ENCODE data around the gene CYLD.

Gene CYLD

DNA sequence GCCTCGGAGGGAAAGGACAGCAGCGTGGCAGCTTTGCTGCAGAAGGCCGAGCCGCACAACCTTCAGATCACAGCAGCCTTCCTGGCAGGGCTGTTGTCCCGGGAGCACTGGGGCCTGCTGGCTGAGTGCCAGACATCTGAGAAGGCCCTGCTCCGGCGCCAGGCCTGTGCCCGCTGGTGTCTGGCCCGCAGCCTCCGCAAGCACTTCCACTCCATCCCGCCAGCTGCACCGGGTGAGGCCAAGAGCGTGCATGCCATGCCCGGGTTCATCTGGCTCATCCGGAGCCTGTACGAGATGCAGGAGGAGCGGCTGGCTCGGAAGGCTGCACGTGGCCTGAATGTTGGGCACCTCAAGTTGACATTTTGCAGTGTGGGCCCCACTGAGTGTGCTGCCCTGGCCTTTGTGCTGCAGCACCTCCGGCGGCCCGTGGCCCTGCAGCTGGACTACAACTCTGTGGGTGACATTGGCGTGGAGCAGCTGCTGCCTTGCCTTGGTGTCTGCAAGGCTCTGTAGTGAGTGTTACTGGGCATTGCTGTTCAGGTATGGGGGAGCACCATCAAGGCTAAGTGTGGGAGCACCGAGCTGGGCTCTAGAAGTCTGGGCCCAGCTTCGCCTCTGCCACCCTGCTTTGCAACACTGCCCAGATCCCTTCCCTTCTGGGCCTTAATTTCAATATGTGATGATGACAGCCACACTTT, 29.9 kb upstream of the CYLD start:
- DNase-seq, result no peak

DNA sequence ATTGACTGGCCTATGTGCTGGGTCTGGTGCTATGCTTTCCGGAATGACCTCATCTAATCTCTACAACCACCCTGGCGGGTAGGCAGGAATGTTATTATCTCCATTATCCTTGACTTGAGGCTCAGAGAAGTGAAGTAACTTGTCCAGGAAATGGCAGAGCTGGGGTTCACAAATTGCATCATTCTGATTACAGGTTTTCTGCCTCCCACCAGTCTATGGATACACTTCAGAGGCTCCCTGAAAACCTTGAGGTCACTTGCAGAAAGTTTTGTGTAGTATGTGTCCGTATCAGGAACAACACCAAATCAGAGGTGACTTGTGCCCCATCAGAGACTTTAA, 29.4 kb upstream of the CYLD start:
- DNase-seq, result peak; percentile 76

DNA sequence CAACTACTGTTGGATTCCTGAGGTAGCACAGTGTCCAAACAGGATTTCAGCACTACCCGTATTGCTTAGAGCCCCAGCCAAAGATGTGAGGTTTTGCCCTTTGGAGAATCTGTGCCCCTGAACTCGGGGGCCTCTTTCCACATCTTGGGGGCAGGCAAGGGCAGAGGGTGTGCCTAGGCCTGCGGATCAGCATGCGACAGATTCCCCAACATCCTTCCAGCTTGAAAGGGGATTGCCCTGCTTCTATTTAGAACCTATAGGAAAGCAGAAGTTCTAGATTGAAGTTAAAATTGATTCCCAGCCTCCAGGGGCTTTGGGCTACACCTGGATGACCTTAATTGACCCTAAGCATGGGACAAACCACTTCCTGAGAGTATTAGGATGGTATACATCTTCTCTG, 28.9 kb upstream of the CYLD start:
- DNase-seq, result peak; percentile 10

- DNase-seq, result peak; percentile 76
Observed at GRCh38 chr16:50717091-50717490, 24.8 kb upstream of the CYLD start.

DNA sequence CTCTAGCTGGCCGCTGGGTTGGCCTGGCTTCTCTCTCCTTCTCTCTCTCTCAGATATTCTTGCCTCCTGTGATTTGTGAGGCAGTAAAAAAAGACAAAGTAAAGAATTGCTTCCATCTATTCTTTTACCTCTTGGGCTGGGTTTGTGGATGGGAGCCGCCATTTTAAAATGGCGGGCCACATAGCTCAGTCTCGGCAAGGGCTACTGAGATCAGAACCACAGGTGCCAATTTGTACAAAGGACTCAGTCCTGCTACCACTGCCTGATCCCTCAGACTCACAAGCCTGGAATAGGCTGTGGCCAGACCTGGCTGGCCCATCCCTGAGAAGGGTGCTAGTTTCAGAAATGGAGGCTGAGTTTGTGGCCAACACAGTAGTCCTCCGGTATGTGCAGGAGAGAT, 24.4 kb upstream of the CYLD start:
- no peak for DNase-seq

DNA sequence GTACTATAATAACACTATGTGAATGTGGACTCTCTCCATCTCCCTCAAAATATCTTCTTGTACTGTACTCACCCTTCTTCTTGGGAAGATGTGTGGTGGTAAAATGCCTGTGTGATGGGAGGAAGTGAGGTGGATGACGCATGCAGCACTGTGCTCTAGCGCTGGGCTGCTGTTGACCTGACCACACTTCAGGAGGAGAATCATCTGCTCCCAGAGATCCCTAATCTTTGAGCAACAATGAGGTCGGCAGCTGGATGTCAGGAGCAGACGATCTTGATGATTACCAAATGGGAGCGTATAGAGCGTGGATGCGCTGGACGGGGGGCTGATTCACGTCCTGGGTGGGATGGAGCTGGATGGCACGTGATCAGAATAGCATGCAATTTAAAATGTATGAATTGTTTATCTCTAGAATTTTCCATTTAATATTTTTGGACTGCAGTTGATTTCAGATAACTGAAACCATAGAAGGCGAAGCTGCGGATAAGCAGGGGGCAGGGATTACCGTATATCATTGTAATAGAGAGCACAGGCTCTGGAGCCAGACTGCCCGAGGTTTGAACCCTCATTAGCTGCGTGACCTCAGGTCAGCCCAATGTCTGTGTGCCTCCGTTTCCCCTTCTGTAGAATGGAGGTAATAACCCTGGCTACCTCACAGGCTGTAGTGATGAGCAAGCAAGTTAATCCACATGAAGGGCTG, 23.7 kb upstream of the CYLD start:
- peak; percentile 64 for DNase-seq

DNA sequence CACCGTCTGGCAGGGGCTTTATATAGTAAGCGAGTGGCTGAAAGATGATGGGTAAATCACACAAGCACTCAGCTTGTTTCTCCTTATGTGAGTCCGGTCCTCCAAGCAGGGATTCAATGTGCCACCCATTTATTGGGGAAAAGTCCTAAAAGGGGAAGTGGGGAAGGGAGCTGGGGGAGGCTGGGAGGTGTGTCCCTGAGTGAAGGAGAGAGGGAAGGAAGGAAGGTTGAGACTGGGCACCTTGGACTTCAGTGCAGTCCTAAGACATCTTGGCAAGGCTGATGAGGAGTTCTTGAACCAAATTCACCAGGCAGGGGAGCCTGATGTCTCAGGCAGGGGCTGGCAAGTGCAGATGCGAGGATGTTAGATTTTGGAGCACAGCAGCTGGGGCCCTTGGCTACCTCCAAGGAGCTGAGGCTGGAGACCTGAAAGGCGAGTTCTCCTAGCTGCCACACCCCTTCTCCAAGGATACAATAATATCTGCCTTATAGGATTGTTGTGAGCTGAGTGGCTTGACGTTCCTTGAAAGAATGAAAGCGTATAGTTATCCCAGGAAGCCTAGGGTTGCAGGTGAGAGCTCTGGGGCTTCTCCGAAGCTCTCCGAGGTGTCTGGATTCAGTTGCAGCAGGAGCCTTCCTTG, 23.0 kb upstream of the CYLD start:
- DNase-seq, result no peak

DNA sequence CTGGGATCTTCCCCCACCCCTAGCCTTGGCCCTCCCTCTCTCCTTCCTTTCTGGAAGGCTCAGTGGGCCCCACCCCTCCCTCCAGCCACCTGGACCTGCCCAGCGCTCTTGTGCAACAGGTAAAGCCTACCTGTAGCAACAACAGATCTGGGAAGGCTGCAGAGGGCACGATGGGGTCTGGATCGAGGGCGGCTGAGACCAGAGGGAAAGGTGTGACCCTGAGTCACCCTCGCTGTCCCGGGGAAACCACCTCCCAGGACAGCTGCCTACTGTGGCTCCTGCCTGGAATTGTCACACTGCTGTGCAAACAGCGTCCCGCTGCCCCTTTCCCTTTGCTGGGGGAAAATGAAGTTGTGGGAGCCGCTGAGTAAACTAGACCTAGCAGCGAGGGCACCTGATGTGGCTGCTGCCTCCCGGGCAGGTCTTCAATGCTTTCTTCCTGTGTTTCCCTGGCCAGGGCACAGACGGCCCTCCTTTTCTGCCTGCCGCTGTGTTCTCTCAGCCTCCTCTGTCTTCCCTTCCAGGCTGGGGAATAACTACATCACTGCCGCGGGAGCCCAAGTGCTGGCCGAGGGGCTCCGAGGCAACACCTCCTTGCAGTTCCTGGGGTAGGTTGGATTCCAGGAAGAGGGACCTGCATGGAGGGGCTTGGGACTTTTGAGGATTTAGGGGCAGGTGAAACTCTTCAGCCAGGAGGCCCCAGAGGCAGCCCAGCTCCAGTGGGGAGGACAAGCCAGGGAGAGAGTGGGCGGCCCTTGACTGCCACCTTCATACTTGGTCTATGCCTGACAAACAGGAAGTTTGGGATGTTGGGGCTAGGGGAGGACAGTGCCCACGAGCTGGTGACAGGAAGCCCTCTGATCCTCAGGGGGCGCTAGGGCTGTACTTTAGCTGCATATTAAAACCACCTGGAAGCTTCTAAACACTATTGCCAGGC, 22.2 kb upstream of the CYLD start:
- DNase-seq, result peak; percentile 31

DNA sequence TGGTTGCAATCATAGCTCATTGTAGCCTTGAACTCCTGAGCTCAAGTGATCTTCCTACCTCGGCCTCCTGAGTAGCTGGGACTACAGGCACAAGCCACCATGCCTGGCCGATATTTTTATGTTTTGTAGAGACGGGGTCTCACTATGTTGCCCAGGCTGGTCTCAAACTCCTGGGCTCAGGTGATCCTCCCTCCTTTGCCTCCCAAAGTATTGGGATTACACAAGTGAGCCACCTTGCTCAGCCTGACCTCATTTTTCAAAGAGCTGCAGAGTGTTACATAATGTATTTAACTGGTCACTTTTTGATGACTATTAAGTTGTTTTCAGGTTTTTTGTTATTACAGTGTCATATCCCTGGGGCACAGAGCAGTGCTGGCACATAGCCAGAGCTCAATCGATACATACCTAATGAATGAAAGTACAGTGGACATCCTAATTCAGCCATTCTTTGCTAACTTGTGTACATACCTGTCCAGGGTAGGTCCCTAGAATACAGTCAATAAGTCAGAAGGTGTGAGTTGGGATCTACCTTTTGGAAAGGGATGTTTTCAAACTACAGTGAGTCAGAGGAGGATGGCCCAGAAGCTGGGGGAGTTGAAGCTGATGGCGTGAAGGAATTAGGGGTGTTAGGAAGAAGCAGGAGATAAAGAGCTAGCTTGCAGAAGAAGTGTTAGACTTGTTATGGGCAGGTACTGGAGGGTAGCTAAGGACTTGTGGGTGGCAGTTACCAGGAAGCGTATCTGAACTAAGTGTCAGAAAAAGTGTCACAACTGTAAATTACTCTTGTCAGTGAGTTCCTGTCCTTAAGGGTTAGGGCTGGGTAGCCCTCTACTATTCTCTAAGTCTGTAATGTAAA, 20.1 kb upstream of the CYLD start:
- DNase-seq, result peak; percentile 26

DNA sequence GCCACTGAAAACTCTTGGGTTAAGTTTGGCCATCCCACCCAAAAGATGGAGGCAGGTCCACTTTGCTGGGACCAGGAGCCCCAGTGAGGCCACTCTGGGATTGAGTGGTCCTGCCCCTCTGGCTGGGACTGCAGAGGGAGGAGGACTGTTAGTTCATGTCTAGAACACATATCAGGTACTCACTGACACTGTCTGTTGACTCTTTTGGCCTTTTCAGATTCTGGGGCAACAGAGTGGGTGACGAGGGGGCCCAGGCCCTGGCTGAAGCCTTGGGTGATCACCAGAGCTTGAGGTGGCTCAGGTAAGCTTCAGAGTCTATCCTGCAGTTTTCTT, 19.5 kb upstream of the CYLD start:
- DNase-seq, result no peak

DNA sequence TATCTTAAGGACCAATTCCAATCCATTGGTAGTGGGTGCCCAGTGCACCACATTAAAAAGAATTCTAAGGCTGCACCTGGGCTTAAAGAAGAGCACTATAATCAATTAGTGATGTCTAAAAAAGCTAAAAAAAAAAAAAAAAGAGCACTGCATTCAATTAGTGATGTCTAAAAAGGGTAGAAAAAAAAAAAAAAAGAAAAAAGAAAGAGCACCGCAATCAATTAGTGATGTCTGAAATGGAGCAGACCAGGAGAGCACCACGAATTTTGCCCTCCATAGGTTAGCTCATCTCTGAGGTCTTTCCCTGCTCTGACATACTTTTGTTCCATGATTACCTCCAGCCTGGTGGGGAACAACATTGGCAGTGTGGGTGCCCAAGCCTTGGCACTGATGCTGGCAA, 18.9 kb upstream of the CYLD start:
- DNase-seq, result no peak

DNA sequence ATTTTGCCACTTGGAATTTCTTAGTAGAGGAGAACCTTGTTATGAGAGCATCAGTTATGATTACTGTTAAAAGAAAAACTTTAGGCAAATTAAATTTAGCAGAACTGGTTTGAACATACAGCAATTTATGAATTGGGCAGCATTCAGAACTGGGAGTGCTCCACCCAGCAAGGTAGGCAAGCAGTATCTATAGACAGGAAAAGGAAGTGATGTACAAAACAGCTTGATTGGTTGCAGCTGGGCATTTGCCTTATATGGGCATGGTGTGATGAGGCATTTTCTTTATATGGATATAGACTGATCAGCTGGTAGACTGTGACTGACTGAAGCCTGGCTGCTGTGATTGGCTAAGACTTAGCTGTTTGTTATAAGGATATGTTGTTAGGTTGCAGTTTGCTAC, 17.6 kb upstream of the CYLD start:
- peak; percentile 24 for DNase-seq

- no peak for DNase-seq
Observed at GRCh38 chr16:50731130-50731988, 10.5 kb upstream of the CYLD start.

- DNase-seq, result no peak
Observed at GRCh38 chr16:50731989-50732832, 9.7 kb upstream of the CYLD start.

DNA sequence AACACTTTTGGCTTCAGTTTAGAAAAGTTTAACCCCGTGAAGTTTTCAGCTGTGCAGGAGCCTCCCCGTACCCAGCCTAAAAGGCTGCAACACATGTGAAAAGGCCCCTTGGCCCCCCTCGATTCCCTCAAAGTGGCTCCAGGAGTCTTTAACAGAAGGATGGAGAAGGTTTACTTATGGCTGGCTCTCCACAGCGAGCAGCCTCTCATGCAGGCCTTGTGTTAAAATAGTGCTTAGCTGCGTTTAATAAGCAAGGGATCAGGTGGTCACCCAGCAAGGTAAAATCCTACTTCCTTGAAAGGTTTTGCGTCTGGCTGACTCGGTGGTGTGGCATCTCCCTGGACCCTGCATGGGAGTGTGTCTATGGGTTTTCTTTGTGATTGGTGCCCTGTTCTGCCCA, 8.4 kb upstream of the CYLD start:
- DNase-seq, result no peak

DNA sequence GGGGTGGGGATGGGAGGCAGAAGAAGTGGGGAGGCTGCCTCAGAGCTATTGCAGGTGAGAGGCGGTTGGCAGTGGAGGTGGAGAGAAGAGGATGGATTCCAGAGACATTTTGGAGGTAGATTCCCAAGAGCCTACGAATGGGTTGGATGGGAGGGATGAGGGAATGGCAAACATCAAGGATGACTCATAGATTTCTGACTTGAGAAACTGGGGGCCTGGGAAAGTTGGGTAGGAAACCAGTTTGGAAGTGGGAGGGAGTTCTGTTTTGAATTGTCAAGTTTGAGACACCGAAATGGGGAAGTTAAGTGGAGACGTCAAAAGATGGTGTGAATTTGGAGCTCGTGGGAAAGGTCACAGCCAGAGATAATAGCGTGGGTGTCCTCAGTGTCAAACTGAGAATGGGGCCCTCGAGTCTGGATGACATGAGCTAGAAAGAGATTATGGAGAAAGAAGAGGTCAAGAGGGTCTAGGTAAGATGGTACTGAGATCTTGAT, 6.2 kb upstream of the CYLD start:
- peak; percentile 37 for DNase-seq

- no peak for DNase-seq
Observed at GRCh38 chr16:50736448-50736847, 5.4 kb upstream of the CYLD start.

DNA sequence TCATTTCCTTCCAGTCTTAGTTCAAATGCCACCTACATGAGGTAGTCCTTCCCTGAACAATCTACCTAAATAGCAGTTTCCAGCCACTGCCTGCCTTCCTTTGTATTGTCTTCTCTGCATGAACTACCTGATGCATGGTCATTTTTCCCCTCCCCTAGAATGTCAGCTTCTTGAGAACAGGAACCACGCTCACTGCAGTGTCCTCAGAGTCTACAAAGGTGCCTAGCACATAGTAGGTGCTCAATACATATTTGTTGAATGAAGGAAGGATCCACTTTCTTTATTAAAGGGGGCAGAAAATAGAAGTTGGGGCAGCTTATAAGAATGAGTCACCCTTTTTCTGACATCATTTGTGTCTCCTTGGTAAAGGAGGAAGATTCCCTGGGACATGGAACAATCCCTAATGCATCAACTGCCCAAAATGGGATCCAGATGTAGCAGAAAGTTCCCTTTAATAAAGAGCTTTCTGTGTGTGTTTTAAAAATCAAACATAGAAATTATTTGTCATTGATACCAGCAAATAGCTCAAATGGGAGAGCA, 4.4 kb upstream of the CYLD start:
- no peak for DNase-seq

GRCh38 chr16:50739031-50739430, 2.9 kb upstream of the CYLD start:
- DNase-seq, result peak; percentile 37

GRCh38 chr16:50740736-50741135, 1.1 kb upstream of the CYLD start:
- no peak for DNase-seq

All from MV-4-11 (cell line).